Endothelial cell of umbilical vein (primary cell): ENCODE measurements around the gene PAXX. TPM values are rescaled to one million over a fixed set of nuclear protein-coding genes. Genes with fewer than 3 reads are reported as not detected.

Source experiments
- BruUV-seq: library from RNA; stranded (reverse); fragments of 400-500 nt; replicated peaks from 2 replicates; lab custom pipeline; 2021; lab: Mats Ljungman, UMichigan
- CTCF ChIA-PET: fragments of 300-600, 350-600 bp; sonication (Branson Sonifier 250); formaldehyde crosslinking; loops from one replicate; lab custom pipeline; 2021; ENCODE audit warnings: antibody characterized with exemption, inconsistent platforms; lab: Charles Lee
- POLR2A ChIA-PET: fragments of 300-600, 350-600 bp; sonication (Branson Sonifier 250); formaldehyde crosslinking; loops from one replicate; lab custom pipeline; 2021; ENCODE audit warnings: antibody characterized with exemption, inconsistent platforms; lab: Charles Lee
- DNase-seq: peaks from one replicate; pipeline ENCODE4 v3.0.0-alpha.2; 2011; ENCODE audit warnings: low read depth, low spot score
- FAIRE-seq: peaks from 2 replicates; lab custom pipeline; 2011; peaks lifted over from hg19 to GRCh38; lab: Jason Lieb, UNC
- H2AFZ ChIP-seq: 2 replicates; pipeline ENCODE4 v1.6.0; 2012; ENCODE audit warnings: low read depth, low read length, control low read depth, inconsistent platforms
- H3K27ac ChIP-seq: 2 replicates; pipeline ENCODE4 v1.5.1; 2011; ENCODE audit warnings: low read depth, mild to moderate bottlenecking, control low read depth, low read length, moderate library complexity; ENCODE audit not compliant: insufficient read depth
- H3K27me3 ChIP-seq, 2 experiments: 2 replicates each; pipeline versions ENCODE4 v1.6.0 to v1.6.1; 2011; ENCODE audit warnings: low read length in 2 of 2, mixed read lengths in 1 of 2; ENCODE audit not compliant: control insufficient read depth in 2 of 2, insufficient read depth in 2 of 2
- H3K36me3 ChIP-seq, 2 experiments: 2 replicates in 1 of 2; 3 replicates in 1 of 2; pipeline ENCODE4 v1.5.1; 2011; ENCODE audit warnings: low read length in 2 of 2, mild to moderate bottlenecking in 1 of 2, moderate library complexity in 1 of 2; ENCODE audit not compliant: control insufficient read depth in 2 of 2, insufficient read depth in 2 of 2; ENCODE audit errors: extremely low read depth in 1 of 2
- H3K4me1 ChIP-seq: 3 replicates; pipeline ENCODE4 v1.5.1; 2011; ENCODE audit warnings: mild to moderate bottlenecking, low read length; ENCODE audit not compliant: control insufficient read depth, insufficient read depth; ENCODE audit errors: extremely low read depth
- H3K4me2 ChIP-seq: 2 replicates; pipeline ENCODE4 v1.6.1; 2011; ENCODE audit warnings: low read length, control low read depth, mixed read lengths; ENCODE audit not compliant: insufficient read depth
- H3K4me3 ChIP-seq, 3 experiments: fragments of 200-600 bp in 1 of 3; sonication (generic), shearing (Covaris generic) in 1 of 3; replicated peaks in 1 of 3; 2 replicates each; pipeline ENCODE4 v1.5.1; 2011 to 2016; ENCODE audit warnings: control low read depth in 3 of 3, low read length in 3 of 3, mild to moderate bottlenecking in 2 of 3, inconsistent platforms in 1 of 3, low read depth in 1 of 3, moderate library complexity in 1 of 3; ENCODE audit not compliant: insufficient read depth in 1 of 3
- H3K79me2 ChIP-seq: 2 replicates; pipeline ENCODE4 v1.6.0; 2012; ENCODE audit warnings: low read length, inconsistent platforms; ENCODE audit not compliant: control insufficient read depth, insufficient read depth
- H3K9ac ChIP-seq: replicated peaks from 2 replicates; pipeline ENCODE3; 2011; ENCODE audit warnings: low read length, control low read depth; ENCODE audit not compliant: insufficient read depth; ENCODE audit errors: extremely low read depth
- H3K9me1 ChIP-seq: replicated peaks from 3 replicates; pipeline ENCODE4 v1.6.0; 2011; ENCODE audit warnings: mild to moderate bottlenecking, low read length; ENCODE audit not compliant: control insufficient read depth, insufficient read depth; ENCODE audit errors: extremely low read depth
- H3K9me3 ChIP-seq: replicated peaks from 2 replicates; pipeline ENCODE4 v1.5.1; 2012; ENCODE audit warnings: low read length, inconsistent platforms; ENCODE audit not compliant: control insufficient read depth, insufficient read depth
- H4K20me1 ChIP-seq: replicated peaks from 2 replicates; pipeline ENCODE3; 2011; ENCODE audit warnings: mild to moderate bottlenecking, low read length; ENCODE audit not compliant: control insufficient read depth, insufficient read depth; ENCODE audit errors: extremely low read depth
- EZH2 ChIP-seq: IDR thresholded peaks from 2 replicates; pipeline ENCODE4 v1.6.1; 2012; ENCODE audit warnings: borderline replicate concordance, low read depth, mild to moderate bottlenecking, moderate library complexity, low read length, inconsistent platforms; ENCODE audit not compliant: severe bottlenecking
- FOS ChIP-seq: IDR thresholded peaks from 2 replicates; pipeline ENCODE4 v1.6.1; 2011; ENCODE audit warnings: mild to moderate bottlenecking, low read length, moderate library complexity, borderline replicate concordance; ENCODE audit not compliant: insufficient read depth
- GATA2 ChIP-seq: IDR thresholded peaks from 2 replicates; pipeline ENCODE4 v1.7.0; 2011; ENCODE audit warnings: low read depth, mild to moderate bottlenecking, moderate library complexity, mixed read lengths, low read length; ENCODE audit not compliant: insufficient read length, insufficient read depth
- JUN ChIP-seq: IDR thresholded peaks from 2 replicates; pipeline ENCODE4 v1.6.1; 2011; ENCODE audit warnings: borderline replicate concordance, low read depth; ENCODE audit not compliant: insufficient read length, insufficient read depth
- MYC ChIP-seq: IDR thresholded peaks from one replicate; pipeline ENCODE4 v1.6.1; 2011; ENCODE audit warnings: mild to moderate bottlenecking, low read depth, low read length
- POLR2A ChIP-seq: IDR thresholded peaks from 2 replicates; pipeline ENCODE4 v1.6.1; 2012; ENCODE audit warnings: low read depth, mild to moderate bottlenecking, control low read depth, low read length
- POLR2AphosphoS5 ChIP-seq: IDR thresholded peaks from 2 replicates; pipeline ENCODE4 v1.6.1; 2012; ENCODE audit warnings: low read depth, mild to moderate bottlenecking, control low read depth, low read length, moderate library complexity; ENCODE audit not compliant: insufficient read depth
- dilution Hi-C: fragments of 300-500 bp; cut with MboI; formaldehyde crosslinking; loops from one replicate; pipeline ENCODE4 v1.15.0; 2019; ENCODE audit warnings: low sequenced_read_pairs; ENCODE audit not compliant: extremely low pct_ligation_motif_present
- intact Hi-C: fragments of 100-400 bp; cut with micrococcal nuclease; formaldehyde crosslinking; loops from one replicate; pipeline ENCODE4 v1.10.0; 2022
- polyA plus RNA-seq, 4 experiments: library from polyadenylated mRNA; depleted of rRNA in 3 of 4; stranded (reverse) in 3 of 4; unstranded in 1 of 4; fragments of >200 nt; gene quantifications; 2 replicates each; pipeline versions ENCODE4 v1.2.1 to v1.2.3, GENCODE V29; 2011 to 2012; ENCODE audit warnings: missing spikeins in 1 of 4
- total RNA-seq: library from RNA; stranded (reverse); gene quantifications from 2 replicates; pipeline ENCODE4 v1.2.3, GENCODE V29; 2021
- TF ChIP-seq, protein P1 (sequence below): IDR thresholded peaks from 2 replicates; pipeline ENCODE4 v1.6.1; 2011; ENCODE audit not compliant: insufficient read depth, insufficient read length
- TF ChIP-seq, protein P2 (sequence below), 2 donors: IDR thresholded peaks; 1 replicate in 1 of 2; 2 replicates in 1 of 2; pipeline ENCODE4 v1.5.1; 2011; ENCODE audit warnings: low read length in 2 of 2, mild to moderate bottlenecking in 2 of 2, moderate library complexity in 2 of 2, control low read depth in 1 of 2, inconsistent platforms in 1 of 2, low read depth in 1 of 2; ENCODE audit not compliant: insufficient read depth in 1 of 2; ENCODE audit errors: extremely low read depth in 1 of 2

PAXX gene
- total and polyA plus RNA-seq, 2 donors (not counting 3 experiments of a cell fraction or from before 2014, with no cell fraction given) = 34.0 to 35.0 TPM

DNA sequence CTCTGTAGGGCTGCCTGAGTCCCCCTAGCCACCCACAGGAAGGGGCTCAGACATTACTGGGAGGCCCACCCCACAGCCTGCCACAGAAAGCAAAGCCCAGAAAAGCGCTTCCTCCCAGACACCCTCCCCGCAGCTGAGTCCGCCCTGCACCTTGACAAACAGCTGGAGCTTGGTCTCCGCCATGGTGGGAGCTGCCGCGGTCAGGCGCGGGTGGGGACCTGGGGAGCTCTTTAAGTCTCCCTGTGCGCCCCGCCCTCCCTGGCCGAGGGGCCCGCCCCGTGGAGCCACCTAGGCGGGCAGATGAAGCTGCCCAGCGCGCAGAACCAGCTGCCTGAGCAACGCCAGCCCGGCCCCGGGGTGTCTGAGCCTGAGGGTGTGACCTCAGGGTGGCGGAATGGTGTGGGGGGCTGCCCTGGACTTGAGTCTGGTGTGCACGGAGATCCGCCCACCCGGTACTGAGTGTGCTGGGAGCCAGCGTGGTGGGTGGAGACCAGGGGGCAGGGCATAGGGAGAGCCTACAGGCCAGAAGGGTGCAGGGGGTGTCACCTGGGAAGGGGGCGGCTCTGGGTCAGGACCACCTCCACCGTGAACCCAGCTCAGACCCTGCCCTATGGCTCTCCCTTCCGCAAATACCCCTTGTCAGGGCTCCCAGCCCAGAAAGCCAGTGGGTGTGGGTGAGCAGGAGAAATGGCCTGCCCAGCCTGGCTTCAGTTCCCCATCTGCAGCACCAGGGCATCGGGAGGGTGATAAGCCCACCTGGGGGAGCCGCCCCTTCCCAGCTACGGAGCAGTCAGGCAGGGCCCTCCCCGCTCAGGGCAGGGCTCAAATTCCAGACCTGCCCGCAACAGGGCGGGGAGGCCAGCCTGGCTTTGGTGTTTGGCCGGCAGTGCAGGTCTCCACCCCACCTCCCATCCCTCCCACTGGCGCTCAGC is 4.4 kb downstream of the PAXX start, which contains the start of gene CLIC3:
CLIC3 (minus strand) TSS at position 208 of the 932 bp plus-strand sequence; CDS start at position 183, 25 bp downstream.
- DNase-seq (no peak), FAIRE-seq (peak; percentile 28)
- ChIA-PET POLR2A (no interaction called here), CTCF (interaction anchor here (0.8 to 2.7 kb wide), 9 partner anchors 15 to 154 kb away, joined by 3 to 27 read pairs (median 8); partner anchors contain the start of genes AJM1 and NPDC1)
- dilution Hi-C loops (no loop called here), intact Hi-C loops (loop anchor here (5.0 kb wide), 1 partner anchor 154 kb away; the partner anchor contains the start of gene AJM1)
- Histone ChIP-seq H3K27me3 (no peaks in the 10 kb centered on the region), H2AFZ (no peak within 1 kb of the TSS), H3K9ac (no peak within 1 kb of the TSS), H3K9me1 (no peaks in the 10 kb centered on the region), H3K27ac (peak within 1 kb of the TSS; percentile 33), H3K4me2 (peak within 1 kb of the TSS; percentile 6), H3K79me2 (peaks cover 9% of the 10 kb centered on the region), H3K9me3 (no peaks in the 10 kb centered on the region), H4K20me1 (no peaks in the 10 kb centered on the region), H3K4me3 (no peak within 1 kb of the TSS), H3K36me3 (no peaks in the 10 kb centered on the region), H3K4me1 (peaks cover 32% of the 10 kb centered on the region)
- TF ChIP-seq POLR2AphosphoS5 (no peak), POLR2A (no peak), FOS (no peak), GATA2 (no peak), EZH2 (no peak)
- no TSS peak for BruUV-seq

DNA sequence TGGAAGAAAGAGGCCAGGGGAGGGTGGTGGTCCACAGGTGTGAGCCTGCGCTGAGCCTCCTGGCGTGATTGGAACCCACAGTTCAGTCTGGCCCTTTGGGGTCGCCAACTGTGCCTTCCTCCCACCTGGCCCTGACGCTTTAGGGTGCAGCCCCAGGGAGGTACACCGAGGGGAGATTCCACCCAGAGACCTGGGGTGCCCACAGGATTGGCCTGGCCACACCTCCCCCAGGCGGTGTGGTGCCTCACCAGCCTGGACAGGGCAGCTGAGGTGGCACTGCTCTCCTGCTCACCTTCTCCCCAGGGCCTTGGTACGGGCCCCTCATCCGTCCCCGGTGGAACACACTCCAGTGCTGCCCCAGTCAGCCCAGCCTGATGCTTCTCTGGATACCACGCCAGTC is 5.1 kb downstream of the PAXX start:
- DNase-seq (no peak), FAIRE-seq (no peak)
- no peaks in the 10 kb centered on the region for H3K9me3 ChIP-seq
- H3K27ac ChIP-seq = peak overlapping the region; percentile 33
- no TSS peak for BruUV-seq
- H2AFZ ChIP-seq = peak overlapping the region; percentile 64
- H3K27me3 ChIP-seq = no peaks in the 10 kb centered on the region
- no peak overlapping the region for H3K4me3 ChIP-seq
- no peaks in the 10 kb centered on the region for H4K20me1 ChIP-seq
- CTCF ChIA-PET = interaction anchor here (0.7 to 2.7 kb wide), 10 partner anchors 12 to 207 kb away, joined by 3 to 27 read pairs (median 3); partner anchors contain the start of genes AJM1, NPDC1 and TMEM141
- H3K9ac ChIP-seq = no peak overlapping the region
- H3K4me1 ChIP-seq = peaks cover 32% of the 10 kb centered on the region
- no peaks in the 10 kb centered on the region for H3K9me1 ChIP-seq
- peak overlapping the region; percentile 6 for H3K4me2 ChIP-seq
- no peaks in the 10 kb centered on the region for H3K36me3 ChIP-seq
- dilution Hi-C loops (no loop called here), intact Hi-C loops (loop anchor here (5.0 kb wide), 1 partner anchor 155 kb away; the partner anchor contains the start of gene AJM1)
- H3K79me2 ChIP-seq = peaks cover 9% of the 10 kb centered on the region
- POLR2A ChIA-PET = no interaction called here
- TF ChIP-seq POLR2AphosphoS5 = no peak
- TF ChIP-seq JUN = no peak
- TF ChIP-seq POLR2A = no peak
- TF ChIP-seq MYC = no peak
- no peak for TF ChIP-seq GATA2
- TF ChIP-seq EZH2 = no peak
- TF ChIP-seq, protein P1, sequence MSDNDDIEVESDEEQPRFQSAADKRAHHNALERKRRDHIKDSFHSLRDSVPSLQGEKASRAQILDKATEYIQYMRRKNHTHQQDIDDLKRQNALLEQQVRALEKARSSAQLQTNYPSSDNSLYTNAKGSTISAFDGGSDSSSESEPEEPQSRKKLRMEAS = no peak
- no peak for TF ChIP-seq FOS
- TF ChIP-seq, protein P2, sequence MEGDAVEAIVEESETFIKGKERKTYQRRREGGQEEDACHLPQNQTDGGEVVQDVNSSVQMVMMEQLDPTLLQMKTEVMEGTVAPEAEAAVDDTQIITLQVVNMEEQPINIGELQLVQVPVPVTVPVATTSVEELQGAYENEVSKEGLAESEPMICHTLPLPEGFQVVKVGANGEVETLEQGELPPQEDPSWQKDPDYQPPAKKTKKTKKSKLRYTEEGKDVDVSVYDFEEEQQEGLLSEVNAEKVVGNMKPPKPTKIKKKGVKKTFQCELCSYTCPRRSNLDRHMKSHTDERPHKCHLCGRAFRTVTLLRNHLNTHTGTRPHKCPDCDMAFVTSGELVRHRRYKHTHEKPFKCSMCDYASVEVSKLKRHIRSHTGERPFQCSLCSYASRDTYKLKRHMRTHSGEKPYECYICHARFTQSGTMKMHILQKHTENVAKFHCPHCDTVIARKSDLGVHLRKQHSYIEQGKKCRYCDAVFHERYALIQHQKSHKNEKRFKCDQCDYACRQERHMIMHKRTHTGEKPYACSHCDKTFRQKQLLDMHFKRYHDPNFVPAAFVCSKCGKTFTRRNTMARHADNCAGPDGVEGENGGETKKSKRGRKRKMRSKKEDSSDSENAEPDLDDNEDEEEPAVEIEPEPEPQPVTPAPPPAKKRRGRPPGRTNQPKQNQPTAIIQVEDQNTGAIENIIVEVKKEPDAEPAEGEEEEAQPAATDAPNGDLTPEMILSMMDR (IDR thresholded peaks at IDR 0.05; ENCODE audit: extremely low read depth in 1 of 2, insufficient read depth in 1 of 2, low read depth in 1 of 2, low read length in 2 of 2) = no peak
